Mesenteric fat pad (tissue), 1 donor: ENCODE data around the gene LHPP. TPM values are rescaled to one million over a fixed set of nuclear protein-coding genes. Genes with fewer than 3 reads are reported as not detected.

Experiments used
- DNase-seq: peaks from one replicate; pipeline ENCODE4 v3.0.0-alpha.2; 2020; ENCODE audit warnings: low spot score
- total RNA-seq: library from RNA; stranded (reverse); fragmentation: NEBNext Ultra II Directional; extraction: Animal tissue kit (Norgen Biotek cat#: 25700); gene quantifications from one replicate; pipeline ENCODE4 v1.2.1, GENCODE V29; 2021
- donor health status: DM: yes; HTN: yes; CAD: no.

The LHPP gene
- total RNA-seq, 1 donor from 2014 or later: 15.9 TPM

- no peak for DNase-seq
Observed at GRCh38 chr10:124447751-124448466, 13.7 kb upstream of the LHPP start.

- no peak for DNase-seq
Observed at GRCh38 chr10:124448696-124449169, 12.9 kb upstream of the LHPP start.

- no peak for DNase-seq
Observed at GRCh38 chr10:124449170-124450011, 12.2 kb upstream of the LHPP start.

GRCh38 chr10:124450012-124450782, 11.4 kb upstream of the LHPP start, which contains the start of gene NKX1-2:
Gene NKX1-2 (minus strand): TSS chr10:124450035. CDS start chr10:124449943, 92 bp downstream.
- no peak for DNase-seq

GRCh38 chr10:124450783-124451057, 10.9 kb upstream of the LHPP start:
- DNase-seq: no peak

GRCh38 chr10:124451276-124451675, 10.3 kb upstream of the LHPP start:
- DNase-seq: no peak

GRCh38 chr10:124453960-124454610, 7.5 kb upstream of the LHPP start:
- DNase-seq: no peak

- no peak for DNase-seq
Observed at GRCh38 chr10:124455441-124455840, 6.2 kb upstream of the LHPP start.

GRCh38 chr10:124458473-124458872, 3.1 kb upstream of the LHPP start:
- no peak for DNase-seq

- no peak for DNase-seq
Observed at GRCh38 chr10:124458889-124459288, 2.7 kb upstream of the LHPP start.

GRCh38 chr10:124459395-124459794, 2.2 kb upstream of the LHPP start:
- DNase-seq: no peak

- no peak for DNase-seq
Observed at GRCh38 chr10:124460144-124460543, 1.5 kb upstream of the LHPP start.

- no peak for DNase-seq
Observed at GRCh38 chr10:124462348-124462695, 699 bp downstream of the LHPP start.

- no peak for DNase-seq
Observed at GRCh38 chr10:124464028-124464965, 2.7 kb downstream of the LHPP start.

GRCh38 chr10:124465003-124465776, 3.6 kb downstream of the LHPP start:
- DNase-seq: no peak

- no peak for DNase-seq
Observed at GRCh38 chr10:124465777-124466488, 4.3 kb downstream of the LHPP start.

GRCh38 chr10:124467165-124467564, 5.5 kb downstream of the LHPP start:
- DNase-seq: no peak

- DNase-seq: no peak
Observed at GRCh38 chr10:124468624-124469023, 7.0 kb downstream of the LHPP start.
